ENCODE results near the gene ELF5. TPM values are rescaled to one million over a fixed set of nuclear protein-coding genes. Genes with fewer than 3 reads are reported as not detected.

The ELF5 gene
- total RNA-seq, 1 donor from 2014 or later, result 2.1 TPM

- DNase-seq (ENCODE audit: low spot score, unreplicated experiment), result no peak
- Mint-ChIP-seq H3K4me3 (ENCODE audit: low read depth) (no peak overlapping the region), H3K4me1 (ENCODE audit: low read depth) (no peaks in the 10 kb centered on the region), H3K27me3 (no peaks in the 10 kb centered on the region), H3K9me3 (ENCODE audit: low read depth) (peaks cover 17% of the 10 kb centered on the region), H3K36me3 (ENCODE audit: insufficient read depth) (peaks cover 55% of the 10 kb centered on the region), H3K27ac (no peak overlapping the region)
- peak; percentile 49 for TF ChIP-seq CTCF (IDR thresholded peaks at IDR 0.05; ENCODE audit: unreplicated experiment)
Observed at GRCh38 chr11:34468209-34468841, 45.3 kb downstream of the ELF5 start.

GRCh38 chr11:34466802-34467488, 46.6 kb downstream of the ELF5 start:
- no peak for DNase-seq (ENCODE audit: low spot score, unreplicated experiment)
- H3K4me3 Mint-ChIP-seq (ENCODE audit: low read depth), result no peak overlapping the region
- H3K9me3 Mint-ChIP-seq (ENCODE audit: low read depth), result peaks cover 17% of the 10 kb centered on the region
- TF ChIP-seq CTCF (IDR thresholded peaks at IDR 0.05; ENCODE audit: unreplicated experiment), result no peak
- no peak overlapping the region for H3K27ac Mint-ChIP-seq
- peaks cover 52% of the 10 kb centered on the region for H3K36me3 Mint-ChIP-seq (ENCODE audit: insufficient read depth)
- H3K4me1 Mint-ChIP-seq (ENCODE audit: low read depth), result peaks cover 5% of the 10 kb centered on the region
- H3K27me3 Mint-ChIP-seq, result no peaks in the 10 kb centered on the region

- Mint-ChIP-seq H3K4me3 (ENCODE audit: low read depth) (no peak overlapping the region), H3K27me3 (no peaks in the 10 kb centered on the region), H3K4me1 (ENCODE audit: low read depth) (peaks cover 7% of the 10 kb centered on the region), H3K36me3 (ENCODE audit: insufficient read depth) (peaks cover 55% of the 10 kb centered on the region), H3K9me3 (ENCODE audit: low read depth) (peaks cover 17% of the 10 kb centered on the region), H3K27ac (no peak overlapping the region)
- no peak for DNase-seq (ENCODE audit: low spot score, unreplicated experiment)
- no peak for TF ChIP-seq CTCF (IDR thresholded peaks at IDR 0.05; ENCODE audit: unreplicated experiment)
Observed at GRCh38 chr11:34464591-34465051, 49.0 kb downstream of the ELF5 start.

- no peak for TF ChIP-seq CTCF (IDR thresholded peaks at IDR 0.05; ENCODE audit: unreplicated experiment)
Observed at GRCh38 chr11:34461215-34461614, 52.4 kb downstream of the ELF5 start.

GRCh38 chr11:34460278-34460677, 53.3 kb downstream of the ELF5 start:
- TF ChIP-seq CTCF (IDR thresholded peaks at IDR 0.05; ENCODE audit: unreplicated experiment), result no peak
- no peak for DNase-seq (ENCODE audit: low spot score, unreplicated experiment)
- Mint-ChIP-seq H3K36me3 (ENCODE audit: insufficient read depth) (peaks cover 51% of the 10 kb centered on the region), H3K9me3 (ENCODE audit: low read depth) (no peaks in the 10 kb centered on the region), H3K27ac (no peak overlapping the region), H3K4me1 (ENCODE audit: low read depth) (peaks cover 7% of the 10 kb centered on the region), H3K27me3 (no peaks in the 10 kb centered on the region), H3K4me3 (ENCODE audit: low read depth) (no peak overlapping the region)

More at GRCh38 chr11:34461215-34461614, 52.4 kb downstream of the ELF5 start:
- Mint-ChIP-seq H3K36me3 (ENCODE audit: insufficient read depth) (peaks cover 55% of the 10 kb centered on the region), H3K27ac (no peak overlapping the region), H3K9me3 (ENCODE audit: low read depth) (peaks cover 8% of the 10 kb centered on the region), H3K4me1 (ENCODE audit: low read depth) (peaks cover 7% of the 10 kb centered on the region), H3K4me3 (ENCODE audit: low read depth) (no peak overlapping the region), H3K27me3 (no peaks in the 10 kb centered on the region)
- no peak for DNase-seq (ENCODE audit: low spot score, unreplicated experiment)

All from progenitor cell of endocrine pancreas (in vitro differentiated cells).